Astrocyte of the cerebellum (primary cell): ENCODE results near the gene MMRN1.

Experiments used
- DNase-seq: peaks from one replicate; pipeline ENCODE4 v3.0.0-alpha.2; 2011; ENCODE audit warnings: low read depth
- H3K4me3 ChIP-seq: 2 replicates; pipeline ENCODE4 v1.5.1; 2011; ENCODE audit warnings: mild to moderate bottlenecking, low read depth, low read length, moderate library complexity
- in situ Hi-C: cut with HindIII; loops from 2 replicates; pipeline ENCODE4 v1.10.0; 2017; ENCODE audit warnings: low sequenced_read_pairs
- TF ChIP-seq, protein P1 (sequence below): IDR thresholded peaks from 2 replicates; pipeline ENCODE4 v1.5.1; 2012; ENCODE audit warnings: low read length, low read depth, moderate library complexity, mild to moderate bottlenecking; ENCODE audit errors: missing control alignments

MMRN1 gene

GRCh38 chr4:89868276-89868675 lies 26.4 kb upstream of the MMRN1 start:
- no peak for DNase-seq
- in situ Hi-C loops, result loop anchor here (25.0 kb wide), 1 partner anchor 206 kb away; no protein-coding TSS in a partner anchor
- H3K4me3 ChIP-seq, result no peak overlapping the region
- TF ChIP-seq, protein P1, sequence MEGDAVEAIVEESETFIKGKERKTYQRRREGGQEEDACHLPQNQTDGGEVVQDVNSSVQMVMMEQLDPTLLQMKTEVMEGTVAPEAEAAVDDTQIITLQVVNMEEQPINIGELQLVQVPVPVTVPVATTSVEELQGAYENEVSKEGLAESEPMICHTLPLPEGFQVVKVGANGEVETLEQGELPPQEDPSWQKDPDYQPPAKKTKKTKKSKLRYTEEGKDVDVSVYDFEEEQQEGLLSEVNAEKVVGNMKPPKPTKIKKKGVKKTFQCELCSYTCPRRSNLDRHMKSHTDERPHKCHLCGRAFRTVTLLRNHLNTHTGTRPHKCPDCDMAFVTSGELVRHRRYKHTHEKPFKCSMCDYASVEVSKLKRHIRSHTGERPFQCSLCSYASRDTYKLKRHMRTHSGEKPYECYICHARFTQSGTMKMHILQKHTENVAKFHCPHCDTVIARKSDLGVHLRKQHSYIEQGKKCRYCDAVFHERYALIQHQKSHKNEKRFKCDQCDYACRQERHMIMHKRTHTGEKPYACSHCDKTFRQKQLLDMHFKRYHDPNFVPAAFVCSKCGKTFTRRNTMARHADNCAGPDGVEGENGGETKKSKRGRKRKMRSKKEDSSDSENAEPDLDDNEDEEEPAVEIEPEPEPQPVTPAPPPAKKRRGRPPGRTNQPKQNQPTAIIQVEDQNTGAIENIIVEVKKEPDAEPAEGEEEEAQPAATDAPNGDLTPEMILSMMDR, result no peak

GRCh38 chr4:89868999-89869589 lies 25.6 kb upstream of the MMRN1 start:
- DNase-seq, result peak; percentile 1
- in situ Hi-C loops, result loop anchor here (25.0 kb wide), 1 partner anchor 207 kb away; no protein-coding TSS in a partner anchor
- TF ChIP-seq, protein P1, result peak; percentile 15
- H3K4me3 ChIP-seq, result no peak overlapping the region

DNA sequence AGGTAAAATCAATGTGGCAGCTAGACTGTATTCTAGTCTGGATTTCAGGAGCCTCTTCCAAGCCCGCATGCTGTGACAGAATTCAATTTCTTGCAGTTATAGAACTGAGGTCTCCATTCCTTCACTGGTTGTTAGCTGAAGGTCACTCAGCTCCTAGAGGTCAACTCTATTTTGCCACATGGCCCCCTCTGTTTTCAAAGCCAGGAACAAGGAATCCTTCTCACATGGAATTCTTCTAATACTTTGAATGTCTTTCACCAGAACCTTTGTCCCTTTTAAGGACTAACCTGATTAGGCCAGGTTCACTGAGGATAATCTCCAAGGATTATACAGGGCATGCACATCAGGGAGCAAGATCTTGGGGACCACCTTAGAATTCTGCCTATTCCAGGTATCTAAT lies 23.4 kb upstream of the MMRN1 start:
- in situ Hi-C loops, result loop anchor here (25.0 kb wide), 1 partner anchor 209 kb away; no protein-coding TSS in a partner anchor
- TF ChIP-seq, protein P1, result no peak
- DNase-seq, result no peak

GRCh38 chr4:89876548-89876947 lies 18.1 kb upstream of the MMRN1 start:
- in situ Hi-C loops, result no loop called here
- no peak overlapping the region for H3K4me3 ChIP-seq
- DNase-seq, result no peak
- TF ChIP-seq, protein P1, result no peak

More for the DNA sequence above, 23.4 kb upstream of the MMRN1 start:
- H3K4me3 ChIP-seq, result no peak overlapping the region

- DNase-seq, result no peak
- TF ChIP-seq, protein P1, result no peak
- in situ Hi-C loops, result no loop called here
- H3K4me3 ChIP-seq, result no peak overlapping the region
Measured at GRCh38 chr4:89878611-89879010, 16.0 kb upstream of the MMRN1 start.

DNA sequence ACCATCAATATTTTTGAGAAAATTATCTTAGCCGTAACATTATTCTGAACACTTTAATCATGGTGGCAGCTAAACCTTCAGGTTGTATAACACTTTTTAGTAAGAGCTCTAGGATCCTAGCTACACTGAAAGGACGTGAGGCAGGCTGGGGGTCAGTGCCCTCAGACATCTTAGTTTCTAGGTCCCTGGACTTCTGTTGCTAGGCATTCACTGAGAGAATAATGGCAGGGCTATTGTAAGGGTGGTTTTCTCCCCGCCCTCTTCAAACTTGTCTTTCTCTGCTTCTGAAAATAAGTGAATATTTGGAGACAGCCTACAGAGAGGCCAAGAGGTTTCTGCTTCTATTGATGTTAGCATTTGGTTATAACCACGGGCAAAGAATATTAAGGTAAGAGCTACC lies 15.4 kb upstream of the MMRN1 start:
- DNase-seq, result no peak
- TF ChIP-seq, protein P1, result no peak
- in situ Hi-C loops, result no loop called here
- no peak overlapping the region for H3K4me3 ChIP-seq
